H1 (cell line): ENCODE data around the gene GPSM3. TPM values are rescaled to one million over a fixed set of nuclear protein-coding genes. Genes with fewer than 3 reads are reported as not detected.

Source experiments
- CTCF ChIA-PET: fragments of 300-600 bp; sonication (Branson Sonifier 250); formaldehyde crosslinking; loops from one replicate; lab custom pipeline; 2021; ENCODE audit not compliant: partially characterized antibody; lab: Charles Lee
- POLR2A ChIA-PET: fragments of 300-600 bp; sonication (Branson Sonifier 250); formaldehyde crosslinking; loops from one replicate; lab custom pipeline; 2021; ENCODE audit warnings: inconsistent platforms; ENCODE audit not compliant: partially characterized antibody; lab: Charles Lee
- DNase-seq, 2 experiments: peaks; one replicate each; pipeline versions ENCODE4 v3.0.0 to v3.0.0-alpha.2; 2010 to 2022; ENCODE audit warnings: low spot score in 2 of 2, low read depth in 1 of 2, mixed read lengths in 1 of 2
- FAIRE-seq: peaks from 2 replicates; lab custom pipeline; 2011; peaks lifted over from hg19 to GRCh38; lab: Jason Lieb, UNC
- H2AFZ ChIP-seq: 2 replicates; pipeline ENCODE4 v1.8.1; 2012; ENCODE audit warnings: low read length, inconsistent platforms
- H2AK5ac ChIP-seq: 2 replicates; pipeline ENCODE4 v1.6.1; 2013; ENCODE audit warnings: low read depth, low read length
- H2BK120ac ChIP-seq: replicated peaks from 2 replicates; pipeline ENCODE3; 2013; ENCODE audit warnings: low read depth, low read length, inconsistent platforms
- H2BK12ac ChIP-seq: 2 replicates; pipeline ENCODE4 v1.6.1; 2013; ENCODE audit warnings: low read depth, low read length
- H2BK15ac ChIP-seq: 2 replicates; pipeline ENCODE4 v1.6.1; 2013; ENCODE audit warnings: low read length
- H2BK20ac ChIP-seq: 2 replicates; pipeline ENCODE4 v1.6.1; 2013; ENCODE audit warnings: low read length
- H2BK5ac ChIP-seq: 2 replicates; pipeline ENCODE4 v1.6.1; 2013; ENCODE audit warnings: low read depth, low read length
- H3K14ac ChIP-seq: 2 replicates; pipeline ENCODE4 v1.6.1; 2013; ENCODE audit warnings: inconsistent platforms; ENCODE audit not compliant: insufficient read length
- H3K18ac ChIP-seq: 2 replicates; pipeline ENCODE4 v1.6.1; 2013; ENCODE audit warnings: low read length; ENCODE audit errors: extremely low read depth
- H3K23ac ChIP-seq: 2 replicates; pipeline ENCODE4 v1.6.1; 2013; ENCODE audit warnings: inconsistent platforms; ENCODE audit not compliant: insufficient read length
- H3K23me2 ChIP-seq: 2 replicates; pipeline ENCODE4 v1.6.1; 2013; ENCODE audit warnings: low read depth, low read length
- H3K27ac ChIP-seq: 2 replicates; pipeline ENCODE4 v1.6.1; 2011; ENCODE audit warnings: low read depth, low read length, inconsistent platforms
- H3K27me3 ChIP-seq, 4 experiments: replicated peaks in 1 of 4; 1 replicate in 1 of 4; 2 replicates in 3 of 4; pipeline versions ENCODE4 v1.6.1 to v1.8.1; 2011 to 2013; ENCODE audit warnings: low read length in 3 of 4, mild to moderate bottlenecking in 3 of 4, inconsistent platforms in 2 of 4, mixed read lengths in 2 of 4, moderate library complexity in 1 of 4; ENCODE audit not compliant: control insufficient read depth in 3 of 4, insufficient read depth in 3 of 4; ENCODE audit errors: extremely low read depth in 1 of 4
- H3K36me3 ChIP-seq, 4 experiments: 2 replicates each; pipeline versions ENCODE4 v1.6.1 to v1.8.1; 2011 to 2013; ENCODE audit warnings: mild to moderate bottlenecking in 4 of 4, low read length in 3 of 4, moderate library complexity in 2 of 4, control low read depth in 1 of 4, inconsistent platforms in 1 of 4; ENCODE audit not compliant: insufficient read depth in 4 of 4, control insufficient read depth in 2 of 4
- H3K4ac ChIP-seq: replicated peaks from 2 replicates; pipeline ENCODE3; 2013; ENCODE audit warnings: low read length, low read depth, mixed read lengths, inconsistent platforms; ENCODE audit not compliant: insufficient read length
- H3K4me1 ChIP-seq, 4 experiments: replicated peaks in 1 of 4; 1 replicate in 1 of 4; 2 replicates in 3 of 4; pipeline versions ENCODE4 v1.6.1 to v1.8.1; 2011 to 2013; ENCODE audit warnings: low read length in 3 of 4, inconsistent platforms in 2 of 4, mixed read lengths in 1 of 4; ENCODE audit not compliant: insufficient read depth in 4 of 4, control insufficient read depth in 3 of 4
- H3K4me2 ChIP-seq, 2 experiments: 2 replicates each; pipeline versions ENCODE4 v1.6.1 to v1.8.1; 2011 to 2013; ENCODE audit warnings: low read depth in 2 of 2, low read length in 2 of 2, control low read depth in 1 of 2, inconsistent platforms in 1 of 2, mild to moderate bottlenecking in 1 of 2; ENCODE audit not compliant: insufficient read depth in 1 of 2
- H3K4me3 ChIP-seq, 4 experiments: fragments of 200-600, 300-600 bp in 1 of 4; sonication (generic), shearing (Covaris generic), sonication (Bioruptor Twin) in 1 of 4; 2 replicates each; pipeline versions ENCODE4 v1.5.1 to v1.8.1; 2011 to 2016; ENCODE audit warnings: low read length in 4 of 4, low read depth in 3 of 4, control low read depth in 2 of 4, inconsistent platforms in 2 of 4, mild to moderate bottlenecking in 2 of 4, mixed read lengths in 1 of 4, moderate library complexity in 1 of 4; ENCODE audit not compliant: insufficient read depth in 2 of 4; ENCODE audit errors: extremely low read depth in 1 of 4
- H3K56ac ChIP-seq: replicated peaks from 2 replicates; pipeline ENCODE3; 2013; ENCODE audit warnings: low read depth, mild to moderate bottlenecking, mixed read lengths, low read length, inconsistent platforms; ENCODE audit not compliant: insufficient read length
- H3K79me1 ChIP-seq: 2 replicates; pipeline ENCODE4 v1.6.1; 2013; ENCODE audit warnings: low read depth, low read length, control low read depth
- H3K79me2 ChIP-seq, 2 experiments: 2 replicates each; pipeline versions ENCODE4 v1.6.1 to v1.8.1; 2012 to 2013; ENCODE audit warnings: low read length in 2 of 2, mild to moderate bottlenecking in 2 of 2, inconsistent platforms in 1 of 2; ENCODE audit not compliant: insufficient read depth in 2 of 2, control insufficient read depth in 1 of 2
- H3K9ac ChIP-seq, 4 experiments: replicated peaks in 1 of 4; 1 replicate in 1 of 4; 2 replicates in 3 of 4; pipeline versions ENCODE4 v1.6.1 to v1.8.1; 2011 to 2013; ENCODE audit warnings: low read depth in 3 of 4, low read length in 3 of 4, control low read depth in 2 of 4, mild to moderate bottlenecking in 2 of 4, moderate library complexity in 2 of 4, inconsistent platforms in 1 of 4; ENCODE audit errors: extremely low read depth in 1 of 4
- H3K9me3 ChIP-seq, 2 experiments: 2 replicates each; pipeline versions ENCODE4 v1.6.1 to v1.8.1; 2012 to 2013; ENCODE audit warnings: mild to moderate bottlenecking in 2 of 2, moderate library complexity in 2 of 2, control low read depth in 1 of 2, inconsistent platforms in 1 of 2, low read depth in 1 of 2, low read length in 1 of 2, mixed read lengths in 1 of 2; ENCODE audit not compliant: insufficient read depth in 2 of 2
- H4K20me1 ChIP-seq, 2 experiments: replicated peaks in 1 of 2; 2 replicates each; pipeline versions ENCODE3 to v1.8.1; 2011 to 2013; ENCODE audit warnings: inconsistent platforms in 2 of 2, low read length in 2 of 2, mild to moderate bottlenecking in 1 of 2; ENCODE audit not compliant: insufficient read depth in 2 of 2, control insufficient read depth in 1 of 2
- H4K5ac ChIP-seq: 2 replicates; pipeline ENCODE4 v1.6.1; 2013; ENCODE audit warnings: low read length, low read depth, mixed read lengths, inconsistent platforms; ENCODE audit not compliant: insufficient read length
- H4K8ac ChIP-seq: 2 replicates; pipeline ENCODE4 v1.8.0; 2013; ENCODE audit warnings: mild to moderate bottlenecking, moderate library complexity, low read length, inconsistent platforms; ENCODE audit not compliant: insufficient read depth; ENCODE audit errors: extremely low read depth
- H4K91ac ChIP-seq: replicated peaks from 2 replicates; pipeline ENCODE3; 2013; ENCODE audit warnings: low read length, mixed read lengths, inconsistent platforms; ENCODE audit not compliant: insufficient read length
- BACH1 ChIP-seq: IDR thresholded peaks from 2 replicates; pipeline ENCODE4 v1.6.1; 2012; ENCODE audit warnings: low read length, improper control_type of control experiment
- CBX5 ChIP-seq: fragments of 300-800, 300-1000 bp; sonication (generic); IDR thresholded peaks from 2 replicates; pipeline ENCODE4 v1.7.1; 2016; ENCODE audit warnings: antibody characterized with exemption, low read length, low read depth
- CHD2 ChIP-seq: IDR thresholded peaks from 2 replicates; pipeline ENCODE4 v1.6.1; 2012; ENCODE audit warnings: low read length, improper control_type of control experiment
- CTBP2 ChIP-seq: IDR thresholded peaks from 2 replicates; pipeline ENCODE4 v1.7.0; 2011; ENCODE audit warnings: borderline replicate concordance, mild to moderate bottlenecking, moderate library complexity, mixed read lengths, low read length; ENCODE audit not compliant: insufficient read depth, insufficient read length
- JUND ChIP-seq: IDR thresholded peaks from 2 replicates; pipeline ENCODE4 v1.6.1; 2011; ENCODE audit warnings: mild to moderate bottlenecking, improper control_type of control experiment, low read length
- NRF1 ChIP-seq: IDR thresholded peaks from 2 replicates; pipeline ENCODE4 v1.6.1; 2011; ENCODE audit warnings: mild to moderate bottlenecking, low read depth, low read length, improper control_type of control experiment
- POLR2A ChIP-seq, 2 experiments: IDR thresholded peaks; 1 replicate in 1 of 2; 2 replicates in 1 of 2; pipeline ENCODE4 v1.6.1; 2011; ENCODE audit warnings: low read depth in 2 of 2, low read length in 2 of 2, mild to moderate bottlenecking in 2 of 2; ENCODE audit errors: control extremely low read depth in 1 of 2
- SIX5 ChIP-seq: IDR thresholded peaks from 2 replicates; pipeline ENCODE4 v1.6.1; 2011; ENCODE audit warnings: mild to moderate bottlenecking, low read depth, low read length
- TAF1 ChIP-seq: IDR thresholded peaks from 2 replicates; pipeline ENCODE4 v1.6.1; 2011; ENCODE audit warnings: mild to moderate bottlenecking, low read depth, low read length
- WGBS, 2 experiments: shearing (Covaris generic) in 1 of 2; methylation state at CpG; one replicate each; pipeline versions ENCODE4 v1.1.6 to v1.1.7; 2013 to 2015; ENCODE audit warnings: low lambda C conversion rate in 2 of 2, mixed read lengths in 2 of 2, inconsistent platforms in 1 of 2, low coverage in 1 of 2, missing lambda C conversion rate in 1 of 2; ENCODE audit not compliant: insufficient replicate concordance in 2 of 2, insufficient coverage in 1 of 2, insufficient read length in 1 of 2; ENCODE audit errors: extremely low coverage in 1 of 2, missing lambda C conversion rate in 1 of 2; 5-methylcytosine and 5-hydroxymethylcytosine counted together
- polyA plus RNA-seq, 7 experiments: library from polyadenylated mRNA; depleted of rRNA in 3 of 7; stranded (reverse) in 5 of 7; unstranded in 2 of 7; fragments of >200 nt in 5 of 7; fragments of 200-250 nt in 2 of 7; gene quantifications; 1 replicate in 5 of 7; 2 replicates in 1 of 7; 4 replicates in 1 of 7; pipeline versions ENCODE4 v1.2.1 to v1.2.3, GENCODE V29; 2011 to 2013; ENCODE audit warnings: missing spikeins in 2 of 7, mixed read lengths in 2 of 7
- total RNA-seq: library from RNA; stranded (reverse); fragmentation: NEBNext Ultra II Directional; extraction: Animal tissue kit (Norgen Biotek cat#: 25700); gene quantifications from 2 replicates; pipeline ENCODE4 v1.2.1, GENCODE V29; 2021

GPSM3 gene
- total and polyA plus RNA-seq, 2 of the 8 experiments (the other 6 are each of a cell fraction or from before 2014, with no cell fraction given): 6.6 to 9.8 TPM

DNA sequence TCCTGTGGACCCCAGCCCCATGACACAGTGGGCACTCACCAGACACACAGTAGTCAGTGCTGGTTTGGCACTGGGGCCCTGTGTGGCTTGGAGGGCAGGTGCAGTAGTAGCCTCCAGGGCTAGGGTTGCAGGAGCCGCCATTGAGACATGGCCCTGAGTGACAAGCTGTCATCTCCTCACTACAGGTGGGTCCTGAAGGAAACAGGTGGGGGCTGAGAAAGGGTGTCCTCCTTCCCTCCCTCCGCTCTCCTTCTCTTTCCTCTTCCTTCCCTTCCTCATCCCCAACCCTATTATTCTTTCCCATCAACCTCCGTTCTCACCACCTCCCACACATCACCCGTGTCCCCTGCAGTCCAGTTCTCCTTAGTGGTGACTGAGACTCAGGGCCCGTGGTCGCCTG, 21.2 kb upstream of the GPSM3 start:
- Histone ChIP-seq H3K4me3 (no peak overlapping the region), H4K8ac (no peak overlapping the region), H2AFZ (no peak overlapping the region), H3K4me2 (no peak overlapping the region), H4K5ac (no peak overlapping the region), H3K14ac (no peak overlapping the region), H2BK15ac (no peak overlapping the region), H2BK120ac (no peak overlapping the region), H4K20me1 (no peaks in the 10 kb centered on the region), H2AK5ac (no peak overlapping the region), H2BK5ac (no peak overlapping the region), H3K27me3 (no peaks in the 10 kb centered on the region), H3K23ac (no peak overlapping the region), H2BK20ac (no peak overlapping the region), H3K56ac (no peak overlapping the region), H3K4ac (no peak overlapping the region), H3K79me2 (no peaks in the 10 kb centered on the region), H3K9ac (no peak overlapping the region), H3K23me2 (no peaks in the 10 kb centered on the region; the same call in 1 of the 2 replicates), H3K79me1 (no peaks in the 10 kb centered on the region; the same call in 1 of the 2 replicates), H3K36me3 (no peaks in the 10 kb centered on the region), H2BK12ac (no peak overlapping the region), H3K9me3 (no peaks in the 10 kb centered on the region), H3K18ac (no peak overlapping the region), H3K27ac (no peak overlapping the region), H4K91ac (no peak overlapping the region), H3K4me1 (no peaks in the 10 kb centered on the region)
- TF ChIP-seq JUND (no peak), NRF1 (no peak), CTBP2 (no peak), CBX5 (no peak), BACH1 (no peak), CHD2 (no peak), POLR2A (IDR thresholded peaks at IDR 0.05; ENCODE audit: control extremely low read depth in 1 of 2, low read depth in 2 of 2, low read length in 2 of 2) (no peak), TAF1 (no peak), SIX5 (no peak)
- DNase-seq: no peak
- no peak for FAIRE-seq
- CTCF ChIA-PET: interaction anchor here (0.5 to 0.9 kb wide), 3 partner anchors 71 to 1538 kb away, joined by 3 to 4 read pairs (median 3); no protein-coding TSS in a partner anchor
- POLR2A ChIA-PET: interaction anchor here (1.2 kb wide), 1 partner anchor 11 kb away, joined by 3 read pairs; no protein-coding TSS in a partner anchor
- 97 to 100% methylated on average over 3 to 5 of the region's 6 CpGs for WGBS, 2 experiments
